Activated CD8-positive, alpha-beta T cell treated with anti-CD3 and anti-CD28 coated beads for 36 hours (primary cell): ENCODE measurements around the gene CA10. TPM values are rescaled to one million over a fixed set of nuclear protein-coding genes. Genes with fewer than 3 reads are reported as not detected.

Source experiments
- ATAC-seq: fragments of 200-7000 bp; cut with Tn5 transposase; one replicate; pipeline ENCODE4 v1.10.0; 2021; ENCODE audit warnings: mild to moderate bottlenecking, moderate library complexity
- CTCF ChIA-PET: fragments of 350-600 bp; sonication (Branson Sonifier 250); formaldehyde crosslinking; loops from one replicate; lab custom pipeline; 2021; ENCODE audit warnings: antibody characterized with exemption; lab: Charles Lee
- POLR2A ChIA-PET: fragments of 350-600 bp; sonication (Branson Sonifier 250); formaldehyde crosslinking; loops from one replicate; lab custom pipeline; 2021; ENCODE audit warnings: antibody characterized with exemption; lab: Charles Lee
- DNase-seq: peaks from one replicate; pipeline ENCODE4 v3.0.0-alpha.2; 2020
- H3K27ac Mint-ChIP-seq: one replicate; pipeline ENCODE4 v1.8.0; 2021; ENCODE audit warnings: mild to moderate bottlenecking, mixed read lengths
- H3K27me3 Mint-ChIP-seq: one replicate; pipeline ENCODE4 v1.8.0; 2021; ENCODE audit warnings: mixed read lengths
- H3K36me3 Mint-ChIP-seq: one replicate; pipeline ENCODE4 v1.8.0; 2021; ENCODE audit warnings: low read depth, mixed read lengths
- H3K4me1 Mint-ChIP-seq: one replicate; pipeline ENCODE4 v1.8.0; 2021; ENCODE audit warnings: low read depth, mixed read lengths
- H3K4me3 Mint-ChIP-seq: one replicate; pipeline ENCODE4 v1.8.0; 2021; ENCODE audit warnings: mild to moderate bottlenecking, moderate library complexity, mixed read lengths
- H3K9me3 Mint-ChIP-seq: one replicate; pipeline ENCODE4 v1.8.0; 2021; ENCODE audit warnings: mixed read lengths
- CTCF ChIP-seq: fragments of 200-600 bp; IDR thresholded peaks from one replicate; pipeline ENCODE4 v1.8.0; 2022; ENCODE audit warnings: antibody characterized with exemption, mild to moderate bottlenecking
- intact Hi-C: fragments of 100-400 bp; cut with micrococcal nuclease; formaldehyde crosslinking; loops from one replicate; pipeline ENCODE4 v1.10.0; 2022
- total RNA-seq, 2 experiments: library from RNA; stranded (reverse); gene quantifications; one replicate each; pipeline ENCODE4 v1.2.3, GENCODE V29; 2021

Gene CA10
- total RNA-seq, 2 experiments from 2014 or later, result not detected

GRCh38 chr17:51815097-51815496 lies 343.4 kb downstream of the CA10 start:
- H3K27ac Mint-ChIP-seq, result no peak overlapping the region
- H3K36me3 Mint-ChIP-seq, result no peaks in the 10 kb centered on the region
- intact Hi-C loops, result no loop called here
- peaks cover 3% of the 10 kb centered on the region for H3K27me3 Mint-ChIP-seq
- CTCF ChIA-PET, result no interaction called here
- no peak for TF ChIP-seq CTCF
- H3K4me1 Mint-ChIP-seq, result no peaks in the 10 kb centered on the region
- no peak overlapping the region for H3K4me3 Mint-ChIP-seq
- DNase-seq, result no peak
- no peak for ATAC-seq
- POLR2A ChIA-PET, result no interaction called here
- H3K9me3 Mint-ChIP-seq, result no peaks in the 10 kb centered on the region

- no peak for ATAC-seq
- DNase-seq, result no peak
- no peak overlapping the region for H3K27ac Mint-ChIP-seq
- ChIA-PET CTCF (no interaction called here), POLR2A (no interaction called here)
- TF ChIP-seq CTCF, result no peak
- intact Hi-C loops, result no loop called here
- H3K4me3 Mint-ChIP-seq, result no peak overlapping the region
- H3K4me1 Mint-ChIP-seq, result no peaks in the 10 kb centered on the region
- H3K9me3 Mint-ChIP-seq, result no peaks in the 10 kb centered on the region
- no peaks in the 10 kb centered on the region for H3K36me3 Mint-ChIP-seq
- H3K27me3 Mint-ChIP-seq, result peaks cover 3% of the 10 kb centered on the region
Measured at GRCh38 chr17:51814521-51814920, 344.0 kb downstream of the CA10 start.

- ChIA-PET CTCF (no interaction called here), POLR2A (no interaction called here)
- DNase-seq (no peak), ATAC-seq (no peak)
- no peak for TF ChIP-seq CTCF
- H3K9me3 Mint-ChIP-seq, result no peaks in the 10 kb centered on the region
- no peak overlapping the region for H3K27ac Mint-ChIP-seq
- peaks cover 5% of the 10 kb centered on the region for H3K27me3 Mint-ChIP-seq
- no peak overlapping the region for H3K4me3 Mint-ChIP-seq
- intact Hi-C loops, result no loop called here
- H3K4me1 Mint-ChIP-seq, result no peaks in the 10 kb centered on the region
- H3K36me3 Mint-ChIP-seq, result no peaks in the 10 kb centered on the region
Measured at GRCh38 chr17:51813784-51814174, 344.7 kb downstream of the CA10 start.

- H3K4me1 Mint-ChIP-seq, result no peaks in the 10 kb centered on the region
- ChIA-PET POLR2A (no interaction called here), CTCF (no interaction called here)
- H3K27me3 Mint-ChIP-seq, result peaks cover 5% of the 10 kb centered on the region
- H3K27ac Mint-ChIP-seq, result no peak overlapping the region
- no peak for TF ChIP-seq CTCF
- intact Hi-C loops, result no loop called here
- no peak for ATAC-seq
- no peaks in the 10 kb centered on the region for H3K9me3 Mint-ChIP-seq
- no peak overlapping the region for H3K4me3 Mint-ChIP-seq
- no peak for DNase-seq
- H3K36me3 Mint-ChIP-seq, result no peaks in the 10 kb centered on the region
Measured at GRCh38 chr17:51813140-51813783, 345.3 kb downstream of the CA10 start.

- Mint-ChIP-seq H3K4me3 (no peak overlapping the region), H3K4me1 (no peaks in the 10 kb centered on the region), H3K9me3 (no peaks in the 10 kb centered on the region), H3K27ac (no peak overlapping the region), H3K27me3 (peaks cover 6% of the 10 kb centered on the region), H3K36me3 (no peaks in the 10 kb centered on the region)
- TF ChIP-seq CTCF, result no peak
- ATAC-seq, result no peak
- intact Hi-C loops, result no loop called here
- ChIA-PET POLR2A (no interaction called here), CTCF (no interaction called here)
- no peak for DNase-seq
Measured at GRCh38 chr17:51807460-51807859, 351.1 kb downstream of the CA10 start.
